CD4-positive, CD25-positive, alpha-beta regulatory T cell (primary cell): ENCODE measurements around the gene OR7C1. TPM values are rescaled to one million over a fixed set of nuclear protein-coding genes. Genes with fewer than 3 reads are reported as not detected.
"Not testable (repeated sequence)": the region's sequence is repeated elsewhere in the genome, so short reads cannot be mapped to it uniquely, and the experiment has no call there.

Experiments
- ATAC-seq, 2 donors: fragments of 150-1000 bp; cut with Tn5 transposase; one replicate each; pipeline ENCODE4 v1.10.0; 2021; ENCODE audit warnings: low read depth in 2 of 2, moderate number of reproducible peaks in 2 of 2, moderate library complexity in 1 of 2
- DNase-seq, 3 donors: peaks; one replicate each; pipeline versions ENCODE4 v3.0.0 to v3.0.0-alpha.2; 2012 to 2022; ENCODE audit warnings: mixed read lengths in 1 of 3
- H3K27ac ChIP-seq: one replicate; pipeline ENCODE4 v1.7.0; 2013; ENCODE audit warnings: mild to moderate bottlenecking, low read length; ENCODE audit not compliant: insufficient read depth, poor library complexity, severe bottlenecking
- H3K27me3 ChIP-seq: one replicate; pipeline ENCODE4 v1.7.0; 2013; ENCODE audit warnings: low read length; ENCODE audit not compliant: control insufficient read depth, insufficient read depth
- H3K36me3 ChIP-seq: one replicate; pipeline ENCODE4 v1.7.0; 2013; ENCODE audit warnings: mild to moderate bottlenecking, low read length, moderate library complexity; ENCODE audit not compliant: control insufficient read depth, insufficient read depth
- H3K4me1 ChIP-seq: 2 replicates; pipeline ENCODE4 v1.7.0; 2013; ENCODE audit warnings: mild to moderate bottlenecking, low read length; ENCODE audit not compliant: insufficient read depth, control insufficient read depth, poor library complexity, severe bottlenecking
- H3K4me3 ChIP-seq: one replicate; pipeline ENCODE4 v1.7.0; 2013; ENCODE audit warnings: low read depth, mild to moderate bottlenecking, low read length, moderate library complexity
- H3K9me3 ChIP-seq, 2 experiments: 1 replicate in 1 of 2; 2 replicates in 1 of 2; pipeline ENCODE4 v1.7.0; 2013; ENCODE audit warnings: low read length in 2 of 2, mild to moderate bottlenecking in 1 of 2, moderate library complexity in 1 of 2; ENCODE audit not compliant: control insufficient read depth in 2 of 2
- H3K27ac Mint-ChIP-seq, 3 donors: one replicate each; pipeline ENCODE4 v1.8.0; 2020 to 2022; ENCODE audit warnings: mild to moderate bottlenecking in 3 of 3, mixed read lengths in 3 of 3, moderate library complexity in 2 of 3
- H3K27me3 Mint-ChIP-seq: one replicate; pipeline ENCODE4 v1.8.0; 2022; ENCODE audit warnings: mild to moderate bottlenecking, mixed read lengths
- H3K36me3 Mint-ChIP-seq: one replicate; pipeline ENCODE4 v1.8.0; 2020; ENCODE audit warnings: mixed read lengths
- H3K4me1 Mint-ChIP-seq, 4 donors: one replicate each; pipeline ENCODE4 v1.8.0; 2020 to 2022; ENCODE audit warnings: mixed read lengths in 4 of 4, mild to moderate bottlenecking in 1 of 4
- H3K4me3 Mint-ChIP-seq, 4 donors: one replicate each; pipeline ENCODE4 v1.8.0; 2020 to 2022; ENCODE audit warnings: mild to moderate bottlenecking in 4 of 4, mixed read lengths in 4 of 4, moderate library complexity in 3 of 4
- H3K9me3 Mint-ChIP-seq, 7 donors: one replicate each; pipeline ENCODE4 v1.8.0; 2020 to 2022; ENCODE audit warnings: mixed read lengths in 7 of 7, mild to moderate bottlenecking in 3 of 7, moderate library complexity in 2 of 7
- polyA plus RNA-seq, 4 donors: library from polyadenylated mRNA; unstranded; fragments of 300-500 nt; fragmentation: Illumina TruSeq; gene quantifications; one replicate each; pipeline ENCODE4 v1.2.3, GENCODE V29; 2021
- total RNA-seq: library from RNA; stranded (reverse); gene quantifications from one replicate; pipeline ENCODE4 v1.2.3, GENCODE V29; 2022

The OR7C1 gene
- total and polyA plus RNA-seq, 5 donors from 2014 or later, result not detected

DNA sequence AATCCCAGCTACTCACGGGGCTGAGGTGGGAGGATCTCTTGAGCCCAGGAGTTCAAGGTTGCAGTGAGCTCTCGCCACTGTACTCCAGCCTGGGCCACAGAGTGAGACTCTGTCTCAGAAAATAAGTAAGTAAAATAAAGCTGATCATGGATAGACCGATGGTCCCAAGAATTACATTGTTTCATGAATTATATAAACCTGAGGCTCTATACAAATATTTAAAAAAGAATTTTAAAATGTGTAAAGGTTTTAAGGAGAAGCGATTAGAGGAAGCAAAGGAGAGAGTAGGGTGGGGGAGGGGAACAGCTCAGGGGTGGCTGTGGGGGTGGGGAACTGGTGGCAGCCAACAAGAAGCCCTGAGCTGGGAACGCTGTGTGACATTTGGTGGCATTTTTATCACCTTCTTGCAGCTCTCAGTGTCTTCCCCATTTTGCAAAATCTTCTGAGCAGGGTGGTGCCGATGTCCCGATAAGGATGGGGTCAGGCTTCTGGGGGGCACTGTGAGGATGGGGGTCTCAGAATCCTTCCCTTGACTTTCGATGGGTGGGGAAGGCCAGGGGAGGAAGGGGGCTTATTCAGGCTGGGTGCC lies 51.5 kb downstream of the OR7C1 start:
- H3K36me3 Mint-ChIP-seq, H3K4me1 ChIP-seq, H3K9me3 ChIP-seq, H3K36me3 ChIP-seq, H3K4me3 Mint-ChIP-seq, H3K4me3 ChIP-seq, H3K27me3 ChIP-seq, DNase-seq, H3K27ac ChIP-seq, ATAC-seq, H3K27ac Mint-ChIP-seq, H3K9me3 Mint-ChIP-seq: not testable (repeated sequence)
- peaks cover 0 to 14% (median 7%) of the 10 kb centered on the region in 4 donors for H3K4me1 Mint-ChIP-seq
- H3K27me3 Mint-ChIP-seq, result peaks cover 34% of the 10 kb centered on the region

- H3K36me3 ChIP-seq, result no peaks in the 10 kb centered on the region
- H3K27ac ChIP-seq, result no peak overlapping the region
- H3K4me3 ChIP-seq, result no peak overlapping the region
- peaks cover 41% of the 10 kb centered on the region for H3K27me3 Mint-ChIP-seq
- H3K9me3 ChIP-seq, result no peaks in the 10 kb centered on the region
- H3K27me3 ChIP-seq, result no peaks in the 10 kb centered on the region
- peaks cover 3% of the 10 kb centered on the region for H3K4me1 ChIP-seq
- H3K4me1 Mint-ChIP-seq, result peaks cover 0 to 14% (median 7%) of the 10 kb centered on the region in 4 donors
- DNase-seq, result no peak
- H3K36me3 Mint-ChIP-seq, result no peaks in the 10 kb centered on the region
- H3K4me3 Mint-ChIP-seq, result no peak overlapping the region
- peaks cover 0 to 4% (median 0%) of the 10 kb centered on the region in 7 donors for H3K9me3 Mint-ChIP-seq
- H3K27ac Mint-ChIP-seq, result no peak overlapping the region
- ATAC-seq, result no peak
These were observed 52.2 kb downstream of the OR7C1 start for GRCh38 chr19:14782626-14783409.

DNA sequence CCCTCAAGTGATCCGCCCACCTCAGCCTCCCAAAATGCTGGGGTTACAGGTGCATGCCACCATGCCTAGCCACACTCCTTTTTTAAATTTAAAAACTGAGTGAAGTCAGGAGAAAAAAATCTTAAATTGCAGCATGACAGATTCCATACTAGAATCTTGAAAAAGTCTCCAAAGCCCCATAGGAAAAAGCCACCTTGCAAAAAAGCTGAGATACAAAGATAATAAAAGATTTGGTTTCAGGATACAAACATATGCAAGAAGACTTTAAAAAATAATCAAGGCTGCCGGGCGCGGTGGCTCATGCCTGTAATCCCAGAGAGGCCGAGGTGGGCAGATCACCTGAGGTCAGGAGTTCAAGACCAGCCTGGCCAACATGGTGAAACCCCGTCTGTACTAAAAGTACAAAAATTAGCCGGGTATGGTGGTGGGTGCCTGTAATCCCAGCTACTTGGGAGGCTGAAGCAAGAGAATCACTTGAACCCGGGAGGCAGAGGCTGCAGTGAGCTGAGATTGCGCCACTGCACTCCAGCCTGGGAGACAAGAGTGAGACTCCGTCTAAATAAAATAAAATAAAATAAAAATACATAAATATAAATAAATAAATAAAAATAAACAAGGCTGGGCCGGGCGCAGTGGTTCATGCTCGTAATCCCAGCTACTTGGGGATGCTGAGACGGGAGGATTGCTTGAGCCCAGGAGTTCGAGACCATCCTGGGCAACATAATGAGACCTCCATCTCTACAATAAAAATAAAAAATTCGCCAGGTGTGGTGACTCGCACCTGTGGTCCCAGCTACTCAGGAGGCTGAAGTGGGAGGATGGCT lies 53.1 kb downstream of the OR7C1 start:
- H3K4me3 Mint-ChIP-seq, H3K36me3 Mint-ChIP-seq, H3K27ac Mint-ChIP-seq, H3K4me3 ChIP-seq, H3K4me1 ChIP-seq, DNase-seq, H3K27me3 ChIP-seq, ATAC-seq, H3K4me1 Mint-ChIP-seq, H3K9me3 ChIP-seq, H3K36me3 ChIP-seq, H3K27ac ChIP-seq, H3K9me3 Mint-ChIP-seq: not testable (repeated sequence)
- peaks cover 44% of the 10 kb centered on the region for H3K27me3 Mint-ChIP-seq

- H3K4me3 Mint-ChIP-seq, result not testable (repeated sequence)
These were observed 54.3 kb downstream of the OR7C1 start for GRCh38 chr19:14780622-14781225.

DNA sequence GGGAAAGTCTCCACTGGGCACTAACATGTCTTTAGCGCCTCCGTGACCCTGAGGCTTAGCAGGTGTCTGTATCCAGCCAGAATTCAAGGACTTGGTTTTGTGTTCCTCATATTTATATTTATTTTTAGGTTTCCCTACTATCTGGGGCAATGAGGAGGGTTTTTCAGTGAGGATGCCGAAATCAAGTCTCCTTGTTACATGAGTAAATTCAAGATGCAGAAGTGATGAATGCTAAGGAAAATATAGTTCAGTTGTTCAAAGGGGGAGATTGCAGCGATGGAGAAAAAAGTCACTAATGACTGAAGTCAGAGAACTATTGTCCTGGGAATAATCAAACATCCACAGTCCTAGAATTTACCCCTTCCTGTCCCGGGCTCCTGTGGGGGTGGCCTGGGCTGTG lies 55.8 kb downstream of the OR7C1 start:
- Histone ChIP-seq H3K4me1 (peaks cover 11% of the 10 kb centered on the region), H3K9me3 (no peaks in the 10 kb centered on the region), H3K4me3 (no peak overlapping the region), H3K27ac (no peak overlapping the region), H3K27me3 (no peaks in the 10 kb centered on the region), H3K36me3 (no peaks in the 10 kb centered on the region)
- Mint-ChIP-seq H3K27ac (no peak overlapping the region), H3K27me3 (peaks cover 46% of the 10 kb centered on the region), H3K9me3 (peaks cover 0 to 3% (median 0%) of the 10 kb centered on the region in 7 donors), H3K4me3 (no peak overlapping the region), H3K4me1 (peaks cover 0 to 3% (median 1%) of the 10 kb centered on the region in 4 donors), H3K36me3 (no peaks in the 10 kb centered on the region)
- ATAC-seq (no peak), DNase-seq (no peak)

More at GRCh38 chr19:14780622-14781225, 54.3 kb downstream of the OR7C1 start:
- not testable (repeated sequence) for ATAC-seq, H3K27ac ChIP-seq, H3K9me3 Mint-ChIP-seq, H3K27me3 ChIP-seq, H3K9me3 ChIP-seq, H3K4me3 ChIP-seq, H3K4me1 Mint-ChIP-seq, H3K36me3 ChIP-seq, DNase-seq, H3K36me3 Mint-ChIP-seq
- H3K4me1 ChIP-seq, result peaks cover 11% of the 10 kb centered on the region
- Mint-ChIP-seq H3K27me3 (peaks cover 54% of the 10 kb centered on the region), H3K27ac (peak overlapping the region in 1 of 3 donors; percentile 10)

DNA sequence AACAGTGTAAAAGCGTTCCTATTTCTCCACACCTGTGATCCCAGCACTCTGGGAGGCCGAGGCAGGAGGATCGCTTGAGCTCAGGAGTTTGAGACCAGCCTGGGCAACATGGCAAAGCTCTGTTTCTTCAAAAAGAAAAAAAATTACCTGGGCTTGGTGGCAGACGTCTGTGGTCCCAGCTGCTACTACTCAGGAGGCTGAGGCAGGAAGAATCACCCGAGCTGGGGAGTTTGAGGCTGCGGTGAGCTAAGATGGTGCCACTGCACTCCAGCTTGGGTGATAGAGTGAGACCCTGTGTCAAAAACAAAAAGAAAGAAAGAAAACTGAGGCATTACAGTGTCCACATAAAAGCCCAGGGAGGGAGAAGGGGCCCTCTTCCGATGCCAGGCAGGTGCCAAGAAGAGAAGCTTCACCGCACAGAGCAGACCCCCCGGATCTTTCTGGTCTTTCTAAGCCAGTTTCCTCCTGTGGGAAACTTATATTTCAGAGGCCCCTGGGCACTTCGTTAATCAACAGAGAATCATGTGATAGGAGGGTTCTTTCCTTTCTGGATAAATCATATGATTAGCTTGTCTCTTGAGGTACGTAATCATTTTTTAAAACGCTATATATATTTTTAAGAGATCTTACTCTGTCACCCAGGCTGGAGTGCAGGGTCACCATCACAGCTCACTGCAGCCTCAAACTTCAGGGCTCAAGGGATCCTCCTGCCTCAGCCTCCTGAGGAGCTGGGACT lies 56.7 kb downstream of the OR7C1 start, which contains the start of gene ADGRE2:
TSS of gene ADGRE2 (minus strand) at position 451 of the 736 bp plus-strand sequence. CDS start 1,804 bp downstream, outside the sequence.
- H3K4me1 ChIP-seq, result peaks cover 11% of the 10 kb centered on the region
- Mint-ChIP-seq H3K4me3 (peak within 1 kb of the TSS in 1 of 4 donors; percentile 43), H3K27me3 (peaks cover 44% of the 10 kb centered on the region)
- not testable (repeated sequence) for DNase-seq, H3K4me3 ChIP-seq, H3K27ac ChIP-seq, ATAC-seq, H3K9me3 Mint-ChIP-seq, H3K36me3 Mint-ChIP-seq, H3K36me3 ChIP-seq, H3K9me3 ChIP-seq, H3K27ac Mint-ChIP-seq, H3K4me1 Mint-ChIP-seq, H3K27me3 ChIP-seq

DNA sequence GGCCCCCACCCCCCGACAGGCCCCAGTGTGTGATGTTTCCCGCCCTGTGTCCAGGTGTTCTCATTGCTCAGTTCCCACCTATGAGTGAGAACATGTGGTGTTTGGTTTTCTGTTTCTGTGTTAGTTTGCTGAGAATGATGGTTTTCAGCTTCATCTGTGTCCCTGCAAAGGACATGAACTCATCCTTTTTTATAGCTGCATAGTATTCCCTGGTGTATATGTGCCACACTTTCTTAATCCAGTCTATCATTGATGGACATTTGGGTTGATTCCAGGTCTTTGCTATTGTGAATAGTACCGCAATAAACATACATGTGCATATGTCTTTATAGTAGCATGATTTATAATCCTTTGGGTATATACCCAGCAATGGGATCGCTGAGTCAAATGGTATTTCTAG lies 57.3 kb downstream of the OR7C1 start:
- H3K9me3 ChIP-seq, H3K27me3 ChIP-seq, ATAC-seq, H3K9me3 Mint-ChIP-seq, H3K36me3 Mint-ChIP-seq, H3K27ac Mint-ChIP-seq, H3K4me1 Mint-ChIP-seq, H3K36me3 ChIP-seq, H3K4me3 ChIP-seq, H3K27ac ChIP-seq, DNase-seq: not testable (repeated sequence)
- H3K4me1 ChIP-seq, result peaks cover 11% of the 10 kb centered on the region
- Mint-ChIP-seq H3K27me3 (peaks cover 44% of the 10 kb centered on the region), H3K4me3 (peak overlapping the region in 1 of 4 donors; percentile 43)
